ENCODE measurements around the gene OLFM4. TPM values are rescaled to one million over a fixed set of nuclear protein-coding genes. Genes with fewer than 3 reads are reported as not detected.

The OLFM4 gene, protein sequence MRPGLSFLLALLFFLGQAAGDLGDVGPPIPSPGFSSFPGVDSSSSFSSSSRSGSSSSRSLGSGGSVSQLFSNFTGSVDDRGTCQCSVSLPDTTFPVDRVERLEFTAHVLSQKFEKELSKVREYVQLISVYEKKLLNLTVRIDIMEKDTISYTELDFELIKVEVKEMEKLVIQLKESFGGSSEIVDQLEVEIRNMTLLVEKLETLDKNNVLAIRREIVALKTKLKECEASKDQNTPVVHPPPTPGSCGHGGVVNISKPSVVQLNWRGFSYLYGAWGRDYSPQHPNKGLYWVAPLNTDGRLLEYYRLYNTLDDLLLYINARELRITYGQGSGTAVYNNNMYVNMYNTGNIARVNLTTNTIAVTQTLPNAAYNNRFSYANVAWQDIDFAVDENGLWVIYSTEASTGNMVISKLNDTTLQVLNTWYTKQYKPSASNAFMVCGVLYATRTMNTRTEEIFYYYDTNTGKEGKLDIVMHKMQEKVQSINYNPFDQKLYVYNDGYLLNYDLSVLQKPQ
- total RNA-seq, result 0.09 TPM in 1 of 3 replicates, not detected in the others

DNA sequence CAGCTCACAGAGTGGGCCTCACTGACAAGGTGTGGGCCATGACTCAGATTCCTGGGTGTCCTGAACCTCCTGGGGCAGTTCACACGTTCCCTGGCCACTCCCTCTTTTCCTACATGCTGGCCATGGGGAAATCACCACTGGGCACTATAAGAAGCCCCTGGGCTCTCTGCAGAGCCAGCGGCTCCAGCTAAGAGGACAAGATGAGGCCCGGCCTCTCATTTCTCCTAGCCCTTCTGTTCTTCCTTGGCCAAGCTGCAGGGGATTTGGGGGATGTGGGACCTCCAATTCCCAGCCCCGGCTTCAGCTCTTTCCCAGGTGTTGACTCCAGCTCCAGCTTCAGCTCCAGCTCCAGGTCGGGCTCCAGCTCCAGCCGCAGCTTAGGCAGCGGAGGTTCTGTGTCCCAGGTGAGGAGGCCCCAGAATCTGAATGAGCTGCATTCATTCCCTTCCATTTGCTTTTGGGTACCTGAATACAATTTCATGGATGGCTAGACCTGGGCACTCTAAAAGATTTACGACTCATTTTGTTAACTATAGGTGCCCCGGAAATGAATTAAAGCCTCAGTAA lies at the start of gene OLFM4:
Gene OLFM4 (plus strand): TSS at position 177 of the 567 bp plus-strand sequence. CDS start 24 bp downstream, at position 201.
- Mint-ChIP-seq H3K4me3 (no peak within 1 kb of the TSS), H3K4me1 (no peaks in the 10 kb centered on the region), H3K9me3 (no peaks in the 10 kb centered on the region), H3K27ac (no peak within 1 kb of the TSS), H3K27me3 (ENCODE audit: low read depth) (peaks cover 13% of the 10 kb centered on the region), H3K36me3 (no peaks in the 10 kb centered on the region)
- TF ChIP-seq CTCF (IDR thresholded peaks at IDR 0.05; ENCODE audit: unreplicated experiment), result no peak
- no peak for DNase-seq (ENCODE audit: low spot score in 2 of 2, unreplicated experiment in 2 of 2)

- DNase-seq (ENCODE audit: low spot score in 2 of 2, unreplicated experiment in 2 of 2), result no peak
- H3K4me1 Mint-ChIP-seq, result no peaks in the 10 kb centered on the region
- H3K27ac Mint-ChIP-seq, result no peak overlapping the region
- H3K36me3 Mint-ChIP-seq, result no peaks in the 10 kb centered on the region
- no peak overlapping the region for H3K4me3 Mint-ChIP-seq
- H3K27me3 Mint-ChIP-seq (ENCODE audit: low read depth), result peaks cover 15% of the 10 kb centered on the region
- TF ChIP-seq CTCF (IDR thresholded peaks at IDR 0.05; ENCODE audit: unreplicated experiment), result no peak
- no peaks in the 10 kb centered on the region for H3K9me3 Mint-ChIP-seq
Measured at GRCh38 chr13:52978989-52979388, 49.6 kb upstream of the OLFM4 start.

DNA sequence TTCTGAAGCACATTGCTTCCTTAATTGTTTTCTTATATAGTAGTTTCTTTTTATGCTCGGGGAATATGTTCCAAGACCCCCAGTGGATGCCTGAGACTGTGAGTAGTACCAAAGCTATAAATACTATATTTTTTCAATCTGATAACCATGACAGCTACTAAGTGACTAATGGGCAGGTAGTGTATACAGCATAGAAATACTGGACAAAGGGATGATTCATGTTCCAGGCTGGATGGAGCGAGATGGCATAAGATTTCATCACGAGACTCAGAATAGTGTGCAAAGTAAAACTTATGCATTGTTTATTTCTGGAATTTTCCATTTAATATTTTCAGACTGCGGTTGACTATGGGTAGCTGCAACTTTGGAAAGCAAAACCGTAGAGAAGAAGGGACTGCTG lies 47.9 kb upstream of the OLFM4 start:
- no peaks in the 10 kb centered on the region for H3K36me3 Mint-ChIP-seq
- H3K27me3 Mint-ChIP-seq (ENCODE audit: low read depth), result peaks cover 8% of the 10 kb centered on the region
- DNase-seq (ENCODE audit: low spot score in 2 of 2, unreplicated experiment in 2 of 2), result no peak
- no peaks in the 10 kb centered on the region for H3K4me1 Mint-ChIP-seq
- TF ChIP-seq CTCF (IDR thresholded peaks at IDR 0.05; ENCODE audit: unreplicated experiment), result no peak
- H3K27ac Mint-ChIP-seq, result no peak overlapping the region
- no peak overlapping the region for H3K4me3 Mint-ChIP-seq
- no peaks in the 10 kb centered on the region for H3K9me3 Mint-ChIP-seq

GRCh38 chr13:52983836-52984235 lies 44.8 kb upstream of the OLFM4 start:
- TF ChIP-seq CTCF (IDR thresholded peaks at IDR 0.05; ENCODE audit: unreplicated experiment), result no peak
- no peaks in the 10 kb centered on the region for H3K9me3 Mint-ChIP-seq
- no peaks in the 10 kb centered on the region for H3K4me1 Mint-ChIP-seq
- peaks cover 2% of the 10 kb centered on the region for H3K27me3 Mint-ChIP-seq (ENCODE audit: low read depth)
- no peak overlapping the region for H3K27ac Mint-ChIP-seq
- no peak for DNase-seq (ENCODE audit: low spot score in 2 of 2, unreplicated experiment in 2 of 2)
- no peaks in the 10 kb centered on the region for H3K36me3 Mint-ChIP-seq
- H3K4me3 Mint-ChIP-seq, result no peak overlapping the region

DNA sequence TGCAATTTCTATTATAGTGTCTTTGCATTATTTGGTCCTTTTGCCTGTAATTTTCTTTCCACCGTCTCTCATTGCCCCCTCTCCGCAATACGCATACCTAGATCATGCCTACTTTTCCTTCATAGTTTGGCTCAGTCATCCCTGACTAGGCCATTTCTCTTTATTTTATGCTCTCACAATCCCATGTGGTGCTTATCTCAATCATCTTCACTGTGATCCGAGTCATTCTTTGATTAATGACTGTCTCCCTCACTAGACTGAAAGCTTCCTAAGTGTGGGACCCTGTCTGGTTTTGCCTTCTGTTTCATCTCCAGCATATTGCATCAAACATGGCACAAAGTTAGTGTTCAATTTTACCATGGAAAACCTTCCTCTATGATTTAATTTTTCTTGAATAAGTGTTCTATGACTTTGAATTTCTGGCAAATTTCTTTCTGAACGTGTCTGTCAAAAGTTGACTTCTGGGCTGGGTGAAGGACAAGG lies 43.7 kb upstream of the OLFM4 start:
- no peaks in the 10 kb centered on the region for H3K36me3 Mint-ChIP-seq
- H3K9me3 Mint-ChIP-seq, result no peaks in the 10 kb centered on the region
- peaks cover 2% of the 10 kb centered on the region for H3K27me3 Mint-ChIP-seq (ENCODE audit: low read depth)
- no peak for TF ChIP-seq CTCF (IDR thresholded peaks at IDR 0.05; ENCODE audit: unreplicated experiment)
- DNase-seq (ENCODE audit: low spot score in 2 of 2, unreplicated experiment in 2 of 2), result no peak
- H3K4me1 Mint-ChIP-seq, result no peaks in the 10 kb centered on the region
- no peak overlapping the region for H3K27ac Mint-ChIP-seq
- no peak overlapping the region for H3K4me3 Mint-ChIP-seq
